ENCODE data around the gene RAB3IL1.

Gene RAB3IL1

GRCh38 chr11:61954106-61954850 lies 36.9 kb upstream of the RAB3IL1 start:
- Histone ChIP-seq H3K9me3 (ENCODE audit: control insufficient read depth, insufficient read depth, low read depth, low read length) (no peaks in the 10 kb centered on the region), H3K4me1 (ENCODE audit: control insufficient read depth, insufficient read depth, low read length) (peaks cover under 1% of the 10 kb centered on the region; the same call in 1 of the 2 replicates), H3K36me3 (ENCODE audit: control insufficient read depth in 2 of 2, insufficient read depth in 1 of 2, low read length in 2 of 2) (no peaks in the 10 kb centered on the region), H3K27ac (ENCODE audit: extremely low read depth, low read depth, low read length) (no peak overlapping the region), H3K4me3 (ENCODE audit: low read depth, low read length) (no peak overlapping the region)
- TF ChIP-seq ZNF19 (tag by site-specific recombination; IDR thresholded peaks at IDR 0.05; ENCODE audit: low read depth) (no peak), ZNF600 (tag by site-specific recombination; IDR thresholded peaks at IDR 0.05) (no peak), ZNF248 (tag by site-specific recombination; IDR thresholded peaks at IDR 0.05) (no peak), ZFHX2 (tag by site-specific recombination; conservative IDR thresholded peaks at IDR 0.05) (peak; percentile 40; the same call in 1 of the 2 replicates), ZNF654 (tag by site-specific recombination; IDR thresholded peaks at IDR 0.05; ENCODE audit: low read depth) (no peak), ZNF114 (tag by site-specific recombination; IDR thresholded peaks at IDR 0.05) (no peak), EGR2 (tag by site-specific recombination; IDR thresholded peaks at IDR 0.05; ENCODE audit: low read depth) (peak; percentile 40; the same call in 1 of the 2 replicates), ZNF658 (tag by site-specific recombination; IDR thresholded peaks at IDR 0.05) (no peak), SETDB1 (IDR thresholded peaks at IDR 0.05; ENCODE audit: insufficient read length, low read length) (no peak), ZNF623 (tag by site-specific recombination; IDR thresholded peaks at IDR 0.05) (no peak), ZNF112 (tag by site-specific recombination; IDR thresholded peaks at IDR 0.05) (no peak), ZNF266 (tag by site-specific recombination; IDR thresholded peaks at IDR 0.05; ENCODE audit: low read depth) (no peak), PRDM4 (tag by site-specific recombination; IDR thresholded peaks at IDR 0.05) (no peak), ZNF366 (tag by site-specific recombination; conservative IDR thresholded peaks at IDR 0.05) (no peak), ZNF626 (tag by site-specific recombination; IDR thresholded peaks at IDR 0.05) (no peak), ZNF792 (tag by site-specific recombination; IDR thresholded peaks at IDR 0.05) (no peak), ZSCAN4 (tag by site-specific recombination; IDR thresholded peaks at IDR 0.05) (no peak), ZBTB7A (tag by site-specific recombination; IDR thresholded peaks at IDR 0.05; ENCODE audit: low read depth) (no peak), REPIN1 (tag by site-specific recombination; IDR thresholded peaks at IDR 0.05; ENCODE audit: low read depth) (no peak), ZNF747 (tag by site-specific recombination; IDR thresholded peaks at IDR 0.05) (no peak), ZNF175 (tag by site-specific recombination; IDR thresholded peaks at IDR 0.05) (no peak), ZNF121 (tag by site-specific recombination; IDR thresholded peaks at IDR 0.05) (peak; percentile 92), ZNF518A (tag by site-specific recombination; conservative IDR thresholded peaks at IDR 0.05; ENCODE audit: low read depth) (no peak), ZNF404 (tag by site-specific recombination; IDR thresholded peaks at IDR 0.05) (no peak)
- ChIA-PET CTCF (interaction anchor here (0.7 kb wide), 2 partner anchors 23 to 128 kb away, joined by 3 to 4 read pairs; no protein-coding TSS in a partner anchor), POLR2A (no interaction called here)
